HG03139 (cell line): Measurements from ENCODE around the gene SLC25A39.
"Not testable (repeated sequence)": the region's sequence is repeated elsewhere in the genome, so short reads cannot be mapped to it uniquely, and the experiment has no call there.

ENCODE experiments used
- ATAC-seq: cut with Tn5 transposase; IDR thresholded peaks from one replicate; pipeline ENCODE4 v1.9.1; 2021; ENCODE audit not compliant: unreplicated experiment

SLC25A39 gene

DNA sequence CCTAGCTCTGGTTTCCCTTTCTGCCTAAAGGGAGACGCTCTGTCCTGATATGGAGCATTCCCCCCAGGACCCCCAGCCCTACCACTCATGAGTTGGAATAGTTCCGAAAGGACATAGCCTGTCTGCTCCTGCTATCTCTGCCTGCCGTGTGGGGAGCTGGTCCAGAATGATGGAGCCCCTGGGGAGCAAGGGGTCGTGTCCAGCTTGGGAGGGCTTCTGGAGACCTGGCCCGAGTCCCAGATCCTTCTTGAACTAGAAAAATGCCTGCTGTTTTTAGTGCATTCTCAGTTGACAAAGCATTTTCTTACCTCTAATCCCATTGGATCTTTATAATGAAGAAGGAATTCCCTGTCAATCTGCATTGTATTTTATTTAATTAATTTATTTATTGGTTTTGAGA lies 11.3 kb upstream of the SLC25A39 start:
- no peak for ATAC-seq

DNA sequence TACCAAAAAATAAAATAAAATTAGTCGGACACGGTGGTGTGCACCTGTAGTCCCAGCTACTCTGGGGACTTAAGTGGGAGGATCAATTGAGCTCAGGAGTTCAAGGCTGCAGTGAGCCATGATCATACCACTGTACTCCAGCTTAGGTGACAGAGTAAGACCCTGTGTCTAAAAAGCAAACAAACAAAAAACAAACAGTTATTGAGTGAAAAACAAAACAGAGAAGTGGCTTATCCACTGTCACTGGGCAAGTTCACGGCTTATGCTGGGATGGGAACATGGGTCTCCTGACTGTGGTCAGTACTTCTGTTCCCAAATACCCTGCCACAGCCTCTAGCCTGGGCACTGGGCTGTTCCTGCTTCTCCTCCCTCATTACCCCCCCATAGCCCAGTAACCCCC lies 10.9 kb upstream of the SLC25A39 start:
- ATAC-seq: no peak

DNA sequence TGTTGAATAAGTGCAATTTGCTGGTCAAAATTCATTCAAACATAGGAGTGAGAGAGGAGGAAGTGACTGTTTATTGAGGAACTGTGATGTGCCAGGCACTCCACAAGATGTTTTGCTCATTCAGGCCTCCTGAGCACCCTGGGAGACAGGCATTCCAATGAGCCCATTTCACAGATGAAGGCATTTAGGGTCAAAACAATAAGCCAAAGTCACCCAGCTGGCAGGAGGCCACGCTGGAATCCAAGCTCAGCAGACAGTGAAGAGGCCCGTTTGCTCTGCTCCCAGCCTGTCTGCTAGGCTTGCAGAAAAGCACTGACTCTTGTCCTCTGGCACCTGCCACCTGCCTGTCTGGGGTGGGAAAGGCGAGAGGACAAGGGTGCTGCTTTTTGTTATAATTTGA lies 10.1 kb upstream of the SLC25A39 start:
- ATAC-seq: no peak

DNA sequence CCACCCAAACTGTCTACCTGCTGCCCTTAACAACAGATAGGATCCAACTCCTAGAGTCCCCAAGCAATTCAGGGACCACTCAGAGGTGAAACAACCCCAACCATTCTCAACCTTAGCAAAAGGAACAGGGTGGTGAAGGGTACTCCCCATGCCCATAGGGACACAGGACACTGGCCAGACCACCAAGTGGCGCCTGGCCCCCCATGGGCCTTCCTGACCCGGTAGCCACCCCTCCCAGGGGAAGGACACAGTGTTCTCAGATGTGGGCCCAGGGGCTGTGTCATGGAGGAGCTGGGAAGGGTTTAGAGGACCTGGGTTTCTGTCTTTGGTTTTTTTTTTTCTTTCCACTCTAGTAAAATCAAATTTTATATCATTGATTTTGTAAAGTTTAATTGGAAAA lies 9.7 kb upstream of the SLC25A39 start:
- ATAC-seq: no peak

DNA sequence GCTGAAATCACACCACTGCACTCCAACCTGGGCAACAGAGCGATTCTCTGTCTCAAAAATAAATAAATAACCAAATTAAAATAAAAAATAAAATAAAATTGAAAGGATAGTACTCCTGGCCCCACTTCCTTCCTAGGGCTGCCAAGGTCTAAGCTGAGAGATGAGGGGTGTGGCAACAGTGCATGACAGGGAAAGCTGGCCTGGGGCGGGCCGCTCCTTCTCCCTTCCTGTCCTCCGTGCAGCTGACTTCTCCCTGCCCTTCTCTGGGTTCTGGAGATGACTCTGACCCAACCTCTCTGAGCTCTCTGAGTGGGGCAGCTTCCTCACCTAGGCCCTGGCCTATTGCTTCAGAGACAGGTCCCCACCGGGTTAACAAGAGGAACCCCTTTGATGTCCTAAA lies 8.7 kb upstream of the SLC25A39 start:
- ATAC-seq: no peak

DNA sequence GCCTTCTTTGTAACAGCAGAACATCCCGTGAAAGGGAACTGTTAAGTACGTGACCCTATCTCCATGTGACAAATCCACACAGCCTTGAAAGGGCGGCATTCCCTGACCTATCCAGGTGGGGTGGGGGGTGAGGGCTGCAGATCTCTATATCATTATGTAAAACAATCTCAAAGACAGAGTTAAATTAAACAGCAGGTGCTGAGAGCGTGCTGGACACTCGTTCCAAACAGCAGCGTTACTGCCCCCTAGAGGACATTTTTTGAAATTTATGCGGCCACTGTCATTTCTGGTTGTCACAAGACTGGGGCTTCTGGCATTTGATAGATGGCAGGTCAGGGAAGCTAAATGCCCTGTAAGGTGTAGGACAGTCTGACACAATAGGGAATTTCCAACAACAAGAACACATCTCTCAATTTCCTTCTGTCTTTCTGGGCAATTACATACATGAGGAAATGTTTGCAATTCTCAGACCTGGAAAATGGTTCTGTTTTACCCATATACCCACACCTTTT lies 6.7 kb upstream of the SLC25A39 start:
- no peak for ATAC-seq

DNA sequence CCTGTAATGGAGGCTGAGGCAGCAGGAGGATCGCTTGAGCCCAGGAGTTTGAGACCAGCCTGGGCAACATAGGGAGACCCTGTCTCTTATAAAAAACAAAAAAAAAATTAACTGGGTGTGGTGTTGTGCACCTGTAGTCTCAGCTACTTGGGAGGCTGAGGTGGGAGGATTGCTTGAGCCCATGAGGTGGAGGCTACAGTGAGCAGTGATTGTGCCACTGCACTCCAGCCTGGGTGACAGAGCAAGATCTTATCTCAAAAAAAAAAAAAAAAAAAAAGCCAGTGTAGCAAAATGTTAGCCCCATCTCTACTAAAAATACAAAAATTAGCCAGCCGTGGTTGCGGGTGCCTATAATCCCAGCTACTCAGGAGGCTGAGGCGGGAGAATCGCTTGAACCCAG lies 5.6 kb upstream of the SLC25A39 start:
- not testable (repeated sequence) for ATAC-seq

DNA sequence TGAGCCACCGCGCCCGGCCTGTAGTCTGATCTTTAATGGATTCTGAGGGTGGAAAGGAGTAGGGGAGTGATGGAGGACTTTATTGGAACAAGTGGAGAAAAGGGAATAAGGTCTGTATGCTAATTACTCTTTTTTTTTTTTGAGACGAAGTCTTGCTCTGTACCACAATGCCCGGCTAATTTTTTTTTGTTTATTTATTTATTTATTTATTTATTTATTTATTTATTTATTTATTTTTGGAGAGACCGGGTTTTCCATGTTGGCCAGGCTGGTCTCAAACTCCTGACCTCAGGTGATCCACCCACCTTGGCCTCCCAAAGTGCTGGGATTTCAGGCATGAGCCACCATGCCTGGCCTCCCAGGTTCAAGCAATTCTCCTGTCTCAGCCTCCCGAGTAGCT lies 4.9 kb upstream of the SLC25A39 start:
- not testable (repeated sequence) for ATAC-seq

DNA sequence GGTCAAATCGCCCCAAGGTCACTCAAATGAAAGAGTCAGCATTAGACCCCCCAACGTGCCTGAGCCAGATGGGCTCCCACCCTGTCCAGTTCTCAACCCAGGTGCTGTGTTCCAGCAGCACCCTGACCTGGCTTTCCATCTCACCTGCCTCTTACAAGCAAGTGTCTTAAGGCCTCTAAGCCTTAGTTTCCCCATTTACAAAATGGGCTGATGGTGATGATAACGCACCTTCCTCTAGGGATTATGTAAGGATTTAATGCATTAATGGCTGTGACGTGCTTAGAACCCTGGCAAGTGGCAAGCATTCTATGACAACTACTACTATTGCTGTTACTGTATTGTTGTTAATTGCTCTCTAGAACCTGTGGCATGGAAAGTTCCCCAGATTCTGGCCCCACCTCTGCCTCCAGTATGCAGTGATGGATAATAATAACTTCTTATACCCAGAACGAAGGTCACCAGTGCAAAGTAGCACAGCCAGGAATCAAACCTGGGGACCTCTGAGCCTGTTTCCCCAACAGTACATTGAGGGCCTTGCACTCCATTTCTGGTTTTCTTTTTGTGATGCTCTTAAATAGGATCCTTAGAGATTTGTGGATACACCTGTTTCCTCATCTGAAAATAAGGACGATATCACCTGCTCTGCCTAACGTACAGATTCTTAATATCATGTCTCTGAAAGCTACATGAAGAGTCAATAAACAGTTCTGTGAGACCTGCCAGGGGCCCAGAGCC lies 3.3 kb upstream of the SLC25A39 start:
- ATAC-seq: no peak

DNA sequence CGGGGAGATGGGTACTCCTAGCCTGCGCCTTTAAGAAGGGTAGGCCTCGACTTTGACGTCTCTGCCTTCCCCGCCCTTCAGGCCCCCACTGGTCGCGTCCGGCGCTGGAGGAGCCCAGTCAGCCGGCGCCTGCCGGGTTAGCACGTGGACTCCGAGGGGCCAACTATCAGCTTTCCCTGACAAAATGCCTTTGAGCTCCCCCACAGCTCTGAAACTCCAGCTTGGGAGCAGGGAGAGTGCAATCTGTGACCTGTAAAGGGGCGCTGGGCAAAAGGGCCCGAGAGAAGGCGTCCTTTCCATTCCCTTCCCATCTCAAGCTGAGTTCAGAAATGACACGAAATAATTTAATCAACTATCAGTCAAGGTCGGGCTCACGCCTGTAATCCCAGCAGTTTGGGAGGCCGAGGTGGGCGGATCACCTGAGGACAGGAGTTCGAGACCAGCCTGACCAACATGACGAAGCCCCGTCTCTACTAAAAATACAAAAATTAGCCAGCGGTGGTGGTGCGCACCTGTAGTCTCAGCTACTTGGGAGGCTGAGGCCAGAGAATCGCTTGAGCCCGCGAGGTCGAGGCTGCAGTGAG lies 2.3 kb upstream of the SLC25A39 start:
- ATAC-seq: peak; percentile 37

DNA sequence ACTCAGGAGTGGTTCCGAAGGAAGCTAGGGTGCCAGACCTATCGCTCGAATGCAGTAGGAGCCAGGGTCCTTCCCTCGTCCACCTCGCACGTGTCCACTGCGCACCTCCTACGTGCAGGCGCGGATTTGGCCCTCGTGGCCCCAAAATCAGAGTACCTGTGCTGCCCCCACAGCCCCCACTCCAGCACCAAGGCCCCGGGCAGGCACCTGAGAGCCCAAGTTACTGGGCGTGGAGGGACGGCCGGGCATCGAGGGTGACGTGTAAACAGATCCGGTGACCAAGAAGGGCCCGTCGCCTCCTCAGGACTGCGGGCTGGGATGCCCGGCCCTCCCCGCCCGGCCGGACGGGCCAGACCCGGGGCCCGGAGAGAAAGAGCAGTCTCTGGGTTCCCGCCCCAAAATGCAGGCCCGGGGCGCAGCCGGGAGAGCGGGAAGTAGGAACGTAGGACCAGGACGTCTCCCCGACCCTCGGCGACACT lies 492 bp downstream of the SLC25A39 start:
- ATAC-seq: no peak

DNA sequence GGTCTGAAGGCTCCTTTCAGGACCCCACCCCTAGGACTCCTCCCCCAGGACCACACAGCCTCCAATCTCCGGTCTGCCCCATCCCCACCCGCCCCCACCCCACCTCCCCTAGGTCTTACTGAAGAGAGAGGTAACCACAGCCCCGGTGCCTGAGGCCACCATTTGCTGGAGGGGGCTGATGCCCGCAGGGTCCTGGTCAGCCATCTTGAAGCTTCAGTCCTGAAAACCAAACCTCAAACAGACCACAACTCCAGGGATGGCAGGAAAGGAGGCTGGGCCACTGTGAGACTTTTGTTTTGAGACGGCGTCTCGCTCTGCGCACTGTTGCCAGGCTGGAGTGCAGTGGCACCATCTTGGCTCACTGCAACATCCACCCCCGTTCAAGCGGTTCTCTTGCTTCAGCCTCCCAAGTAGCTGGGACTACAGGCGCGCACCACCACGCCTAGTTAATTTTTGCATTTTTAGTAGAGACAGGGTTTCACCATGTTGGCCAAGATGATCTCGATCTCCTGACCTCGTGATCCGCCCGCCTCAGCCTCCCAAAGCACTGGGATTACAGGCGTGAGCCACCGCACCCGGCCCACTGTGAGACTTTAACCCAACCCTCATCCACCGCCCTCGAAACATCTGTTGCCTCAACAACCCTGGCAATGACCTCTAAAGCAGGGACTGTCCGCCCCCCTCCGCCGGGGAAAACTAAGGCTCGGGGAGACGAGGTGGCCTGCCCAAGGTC lies 1.1 kb downstream of the SLC25A39 start:
- ATAC-seq: no peak

DNA sequence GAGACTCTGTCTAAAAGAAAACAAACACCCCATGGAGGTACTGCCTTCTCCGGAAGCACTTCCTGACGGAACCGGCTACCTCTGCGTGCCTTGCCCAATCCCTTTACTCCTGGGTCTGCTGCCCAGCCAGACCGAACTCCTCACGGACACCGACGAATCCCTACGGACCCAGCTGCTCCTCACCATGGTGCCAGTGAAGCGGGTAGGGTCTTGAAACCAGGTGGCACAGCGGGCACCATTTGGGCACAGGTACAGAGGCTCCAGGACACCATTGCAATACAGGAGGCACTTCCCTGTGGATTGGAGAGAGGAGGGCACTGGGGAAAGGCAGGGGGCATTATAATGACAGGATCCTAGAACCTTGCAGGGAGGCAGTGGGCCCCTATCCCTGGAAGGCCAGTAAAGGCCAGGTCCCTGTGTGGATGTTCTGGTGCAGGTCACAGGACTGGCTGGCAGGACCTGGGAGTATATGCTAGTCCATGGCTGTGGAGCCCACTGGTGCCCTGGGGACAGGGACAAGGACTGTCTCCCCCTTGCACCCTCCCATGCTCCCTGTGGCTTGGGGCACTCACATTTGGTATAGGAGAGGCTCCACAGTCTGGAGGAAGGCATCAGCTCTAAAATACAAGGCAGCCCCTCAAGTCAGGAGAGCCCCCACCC lies 2.3 kb downstream of the SLC25A39 start:
- no peak for ATAC-seq

DNA sequence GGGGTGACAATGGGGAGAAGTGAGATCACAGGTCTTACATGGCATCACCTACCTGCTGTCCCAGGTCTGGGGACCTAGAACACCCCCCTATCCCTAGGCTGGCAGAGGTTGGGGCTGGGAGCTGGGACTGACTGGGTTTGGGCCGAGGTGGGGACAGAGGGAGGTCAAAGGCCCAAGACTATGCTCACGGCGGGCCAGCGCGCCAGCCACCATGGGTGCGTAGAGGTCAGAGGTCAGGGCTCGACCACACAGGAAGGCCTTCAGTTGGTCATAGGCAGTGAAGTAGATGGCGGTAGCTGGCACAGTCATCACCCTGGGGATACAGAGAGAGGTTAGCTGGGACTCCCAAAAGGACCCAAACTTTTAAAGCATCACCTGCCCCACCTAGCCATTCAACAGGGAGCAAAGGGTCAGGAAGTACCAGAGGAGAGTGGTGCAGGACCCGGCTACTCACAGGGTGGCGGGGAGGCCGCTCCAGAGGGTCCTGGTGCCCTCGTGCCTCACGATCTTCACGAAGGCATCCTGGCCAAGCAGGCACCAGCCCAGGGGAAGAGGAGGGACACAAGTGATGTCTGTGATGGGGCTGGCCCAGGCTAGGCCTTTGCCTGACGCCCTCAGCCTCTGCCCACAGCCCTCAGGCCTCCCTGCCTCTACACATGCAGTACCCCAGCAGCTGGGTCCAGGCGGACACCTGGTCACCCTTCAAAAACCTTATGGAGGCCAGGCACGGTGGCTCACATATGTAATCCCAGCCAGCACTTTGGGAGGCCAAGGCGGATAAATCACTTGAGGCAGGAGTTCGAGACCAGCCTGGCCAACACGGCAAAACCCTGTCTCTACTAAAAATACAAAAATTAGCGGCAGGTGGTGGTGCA lies 3.1 kb downstream of the SLC25A39 start:
- no peak for ATAC-seq

DNA sequence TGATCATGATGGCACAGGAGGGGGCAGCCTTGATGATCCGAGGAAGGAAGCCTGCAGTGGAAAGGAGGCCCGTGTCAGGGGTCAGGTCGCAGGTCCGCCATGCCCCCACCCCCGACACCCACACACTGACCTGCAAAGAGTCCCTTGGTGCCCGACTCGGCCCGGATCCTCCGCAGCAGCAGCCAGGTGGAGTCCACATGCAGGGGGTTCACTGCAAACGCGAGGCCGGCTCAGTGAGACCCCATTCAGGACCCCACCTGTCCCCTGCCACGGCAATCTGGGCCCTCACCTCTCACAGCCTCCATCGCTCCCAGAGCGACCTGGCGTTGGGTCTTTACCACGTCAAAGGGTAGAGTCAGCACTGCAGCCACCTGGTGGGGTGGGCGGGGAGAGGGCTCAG lies 4.6 kb downstream of the SLC25A39 start:
- ATAC-seq: no peak

DNA sequence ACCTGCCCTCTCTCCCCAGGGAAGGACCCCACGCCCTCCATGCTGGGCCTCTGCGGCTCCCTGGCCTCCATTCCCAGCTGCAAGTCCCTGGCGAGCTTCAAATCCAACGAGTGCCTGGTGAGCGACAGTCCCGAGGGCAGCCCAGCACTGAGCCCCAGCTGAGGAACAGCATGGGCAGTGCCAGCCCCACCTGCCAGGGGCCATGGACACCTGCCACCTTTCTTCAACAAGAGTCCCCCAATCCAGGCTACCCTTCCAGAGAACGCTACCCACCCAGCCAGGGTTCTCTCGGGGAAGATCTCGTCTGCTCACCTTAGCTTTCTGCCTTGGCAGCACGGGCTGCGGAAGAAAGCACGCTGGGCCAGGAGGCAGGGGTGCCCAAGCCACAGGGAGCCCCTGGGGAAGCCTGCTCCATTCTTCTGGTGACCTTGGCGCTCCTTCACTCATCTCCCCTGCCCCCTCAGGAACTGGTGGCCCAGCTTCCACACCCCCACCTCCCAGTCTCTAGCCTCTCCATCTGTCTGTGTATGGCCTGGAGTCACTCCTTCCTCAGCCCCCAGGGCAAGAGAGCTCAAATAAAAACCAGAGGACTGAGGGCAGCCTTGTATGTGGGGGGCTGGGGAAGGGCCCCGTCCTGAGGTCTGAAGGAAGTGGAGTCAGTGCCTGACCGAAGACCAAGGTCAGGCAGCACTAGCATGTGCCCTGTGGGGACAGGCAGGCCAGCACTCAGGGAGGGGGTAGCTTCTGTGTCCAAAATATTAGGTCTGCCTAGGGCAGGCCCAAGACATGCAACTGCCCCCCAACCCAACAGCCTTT lies 6.3 kb downstream of the SLC25A39 start:
- ATAC-seq: no peak

DNA sequence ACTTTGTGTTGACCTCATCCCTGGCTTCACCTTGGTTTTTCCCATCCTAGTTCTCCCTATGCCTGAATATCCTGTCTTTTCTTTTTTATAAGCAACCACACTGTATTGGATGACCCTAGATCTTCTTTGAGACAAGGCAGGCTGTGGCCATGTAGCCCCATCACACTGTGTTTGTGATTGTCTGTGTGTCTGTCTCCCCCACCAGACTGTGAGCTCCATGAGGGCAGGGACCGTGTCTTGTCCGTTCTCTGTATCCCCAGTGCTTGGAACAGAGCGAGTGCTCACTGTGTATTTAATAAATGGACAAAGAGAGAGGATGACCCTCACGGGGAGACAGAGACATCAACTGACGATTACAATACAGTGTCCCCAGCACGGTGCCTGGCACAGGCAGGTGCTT lies 7.1 kb downstream of the SLC25A39 start:
- ATAC-seq: no peak

DNA sequence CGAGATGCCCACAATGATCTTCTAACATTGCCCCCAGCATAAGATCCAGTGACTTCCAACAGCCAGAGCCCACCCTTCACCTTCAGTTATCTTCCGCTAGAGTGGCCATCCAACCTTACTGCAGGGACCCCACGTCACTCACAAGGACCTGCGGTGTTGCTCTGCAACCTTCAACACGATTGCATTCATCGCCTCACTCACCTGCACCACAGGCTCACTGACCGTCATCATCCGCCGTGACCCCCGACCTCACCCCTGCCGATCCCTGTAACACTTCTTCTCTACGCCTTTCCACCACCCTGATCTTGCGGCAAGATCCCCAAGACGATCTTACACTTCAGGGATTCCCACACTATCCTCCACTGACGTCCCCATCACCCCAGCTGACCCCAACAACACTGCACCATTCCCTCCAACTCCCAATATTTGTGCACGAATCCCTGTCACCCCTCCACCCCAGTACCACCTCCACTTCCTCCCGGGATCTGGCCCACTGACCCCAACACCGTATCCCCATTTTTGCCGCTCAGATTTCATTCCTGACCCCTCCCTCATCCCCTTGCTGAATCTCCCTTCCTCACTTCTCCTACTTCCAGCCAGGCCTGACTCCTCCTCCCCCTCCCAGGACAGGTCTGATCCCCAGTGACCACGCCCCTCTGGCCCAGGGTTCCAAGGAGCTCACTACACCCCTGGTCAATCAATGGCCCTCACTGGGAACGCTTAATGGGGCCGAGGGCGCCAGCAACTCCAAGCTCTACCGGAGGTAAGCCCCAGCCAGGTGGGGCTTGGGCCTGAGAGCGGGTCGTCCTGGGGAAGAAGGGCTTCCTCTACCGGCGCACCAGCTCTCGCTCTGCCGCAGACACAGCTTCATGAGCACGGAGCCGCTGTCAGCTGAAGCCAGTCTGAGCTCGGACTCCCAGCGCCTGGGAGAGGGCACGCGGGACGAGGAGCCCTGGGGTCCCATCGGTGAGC lies 8.6 kb downstream of the SLC25A39 start:
- ATAC-seq: no peak
